IMR-90 (cell line): ENCODE data around the gene CNOT6. TPM values are rescaled to one million over a fixed set of nuclear protein-coding genes. Genes with fewer than 3 reads are reported as not detected.
"Not testable (repeated sequence)": the region's sequence is repeated elsewhere in the genome, so short reads cannot be mapped to it uniquely, and the experiment has no call there.

Experiments
- ATAC-seq: fragments of 200-7000 bp; cut with Tn5 transposase; 2 replicates; pipeline ENCODE4 v1.9.1; 2020; ENCODE audit warnings: low read depth, mild to moderate bottlenecking, moderate library complexity
- BruUV-seq: library from RNA; stranded (reverse); fragments of 400-500 nt; replicated peaks from 2 replicates; lab custom pipeline; 2021; lab: Mats Ljungman, UMichigan
- CTCF ChIA-PET: fragments of 300-600 bp; formaldehyde crosslinking; extraction: SDS; loops from one replicate; lab custom pipeline; 2021; ENCODE audit warnings: antibody characterized with exemption; lab: Yijun Ruan, JAX
- POLR2A ChIA-PET: fragments of 300-600 bp; sonication (Branson Sonifier 250); formaldehyde crosslinking; loops from one replicate; lab custom pipeline; 2022; ENCODE audit warnings: antibody characterized with exemption; ENCODE audit not compliant: unreplicated experiment; lab: Charles Lee
- DNase-seq: peaks from one replicate; pipeline ENCODE4 v3.0.0; 2013
- H2AFZ ChIP-seq: replicated peaks from 2 replicates; pipeline ENCODE3; 2013; ENCODE audit warnings: low read length, mild to moderate bottlenecking; ENCODE audit not compliant: poor library complexity
- H2AK5ac ChIP-seq: 2 replicates; pipeline ENCODE4 v1.6.1; 2013; ENCODE audit warnings: low read depth, low read length, inconsistent platforms
- H2AK9ac ChIP-seq: replicated peaks from 2 replicates; pipeline ENCODE3; 2013; ENCODE audit warnings: mild to moderate bottlenecking, low read depth, low read length, moderate library complexity; ENCODE audit not compliant: poor library complexity
- H2BK120ac ChIP-seq: 2 replicates; pipeline ENCODE4 v1.6.1; 2013; ENCODE audit warnings: low read depth, low read length, inconsistent platforms
- H2BK15ac ChIP-seq: 3 replicates; pipeline ENCODE4 v1.6.1; 2013; ENCODE audit warnings: low read depth, low read length, inconsistent platforms
- H2BK20ac ChIP-seq: 2 replicates; pipeline ENCODE4 v1.6.1; 2013; ENCODE audit warnings: low read depth, mild to moderate bottlenecking, inconsistent platforms, low read length, moderate library complexity
- H2BK5ac ChIP-seq: 2 replicates; pipeline ENCODE4 v1.6.1; 2013; ENCODE audit warnings: mild to moderate bottlenecking, low read depth, low read length, inconsistent platforms; ENCODE audit not compliant: poor library complexity, severe bottlenecking
- H3K14ac ChIP-seq: replicated peaks from 2 replicates; pipeline ENCODE4 v1.6.1; 2013; ENCODE audit warnings: low read depth, low read length, inconsistent platforms
- H3K18ac ChIP-seq: 2 replicates; pipeline ENCODE4 v1.6.1; 2013; ENCODE audit warnings: low read depth, low read length, control low read depth
- H3K23ac ChIP-seq: 2 replicates; pipeline ENCODE4 v1.6.1; 2013; ENCODE audit warnings: low read depth, low read length, inconsistent platforms
- H3K27ac ChIP-seq: 2 replicates; pipeline ENCODE4 v1.5.1; 2013; ENCODE audit warnings: mild to moderate bottlenecking, control low read depth, low read length; ENCODE audit not compliant: insufficient read depth
- H3K27me3 ChIP-seq: 2 replicates; pipeline ENCODE4 v1.6.1; 2013; ENCODE audit warnings: low read length; ENCODE audit not compliant: control insufficient read depth, insufficient read depth
- H3K36me3 ChIP-seq: 2 replicates; pipeline ENCODE4 v1.6.1; 2013; ENCODE audit warnings: low read length, mixed read lengths; ENCODE audit not compliant: control insufficient read depth, insufficient read depth
- H3K4ac ChIP-seq: 2 replicates; pipeline ENCODE4 v1.6.1; 2013; ENCODE audit warnings: low read depth, low read length, inconsistent platforms
- H3K4me1 ChIP-seq: 2 replicates; pipeline ENCODE4 v1.6.1; 2013; ENCODE audit warnings: low read length, mixed read lengths; ENCODE audit not compliant: control insufficient read depth, insufficient read depth
- H3K4me2 ChIP-seq: 2 replicates; pipeline ENCODE4 v1.6.1; 2013; ENCODE audit warnings: low read depth, mild to moderate bottlenecking, control low read depth, low read length, moderate library complexity
- H3K4me3 ChIP-seq: 2 replicates; pipeline ENCODE4 v1.5.1; 2013; ENCODE audit warnings: low read depth, mild to moderate bottlenecking, control low read depth, low read length, moderate library complexity; ENCODE audit not compliant: insufficient read depth
- H3K56ac ChIP-seq: 2 replicates; pipeline ENCODE4 v1.6.1; 2013; ENCODE audit warnings: low read length, inconsistent platforms; ENCODE audit not compliant: insufficient read depth; ENCODE audit errors: extremely low read depth
- H3K79me1 ChIP-seq, 2 experiments: 2 replicates each; pipeline ENCODE4 v1.6.1; 2013; ENCODE audit warnings: low read length in 2 of 2, inconsistent platforms in 1 of 2, low read depth in 1 of 2
- H3K9ac ChIP-seq: 2 replicates; pipeline ENCODE4 v1.6.1; 2013; ENCODE audit warnings: low read depth, low read length, control low read depth
- H3K9me1 ChIP-seq: 2 replicates; pipeline ENCODE4 v1.6.1; 2013; ENCODE audit warnings: low read length, inconsistent platforms; ENCODE audit not compliant: insufficient read depth
- H3K9me3 ChIP-seq: 2 replicates; pipeline ENCODE4 v1.6.1; 2013; ENCODE audit warnings: low read length; ENCODE audit not compliant: control insufficient read depth, insufficient read depth
- H4K20me1 ChIP-seq: 2 replicates; pipeline ENCODE4 v1.6.1; 2013; ENCODE audit warnings: low read length, inconsistent platforms; ENCODE audit not compliant: insufficient read depth
- H4K5ac ChIP-seq: 2 replicates; pipeline ENCODE4 v1.6.1; 2013; ENCODE audit warnings: mild to moderate bottlenecking, low read depth, low read length, control low read depth
- H4K8ac ChIP-seq, 2 experiments: 2 replicates each; pipeline ENCODE4 v1.6.1; 2013; ENCODE audit warnings: low read depth in 2 of 2, low read length in 2 of 2, control low read depth in 1 of 2, inconsistent platforms in 1 of 2
- H4K91ac ChIP-seq: 2 replicates; pipeline ENCODE4 v1.6.1; 2013; ENCODE audit warnings: low read depth, low read length, inconsistent platforms; ENCODE audit not compliant: insufficient read depth
- WGBS, 2 experiments: methylation state at CpG; one replicate each; pipeline versions ENCODE4 v1.1.5 to v1.1.7; 2013; ENCODE audit warnings: missing lambda C conversion rate in 2 of 2; ENCODE audit not compliant: insufficient read length in 1 of 2; ENCODE audit errors: extremely low coverage in 2 of 2; 5-methylcytosine and 5-hydroxymethylcytosine counted together
- dilution Hi-C: fragments of 300-500 bp; cut with HindIII; formaldehyde crosslinking; loops from one replicate; pipeline ENCODE4 v1.14.3; 2018; ENCODE audit warnings: low sequenced_read_pairs; ENCODE audit not compliant: unreplicated experiment
- in situ Hi-C: fragments of 300-500 bp; cut with MboI; formaldehyde crosslinking; loops from 3 replicates; pipeline ENCODE4 v1.14.3; 2019; ENCODE audit warnings: low sequenced_read_pairs, inconsistent platforms, mixed read lengths
- intact Hi-C: fragments of 100-400 bp; cut with micrococcal nuclease; formaldehyde crosslinking; loops from 2 replicates; pipeline ENCODE4 v1.10.0; 2022
- polyA plus RNA-seq, 3 experiments: library from polyadenylated mRNA; depleted of rRNA; stranded (reverse); fragments of >200 nt; gene quantifications; 2 replicates each; pipeline ENCODE4 v1.2.3, GENCODE V29; 2012; ENCODE audit warnings: low replicate concordance in 1 of 3
- total RNA-seq: library from RNA; depleted of rRNA; stranded (reverse); fragments of >200 nt; gene quantifications from 2 replicates; pipeline ENCODE4 v1.2.3, GENCODE V29; 2012

The CNOT6 gene
- total and polyA plus RNA-seq, 2 of the 4 experiments (the other 2 are of a cell fraction): 9.7 to 10.8 TPM

DNA sequence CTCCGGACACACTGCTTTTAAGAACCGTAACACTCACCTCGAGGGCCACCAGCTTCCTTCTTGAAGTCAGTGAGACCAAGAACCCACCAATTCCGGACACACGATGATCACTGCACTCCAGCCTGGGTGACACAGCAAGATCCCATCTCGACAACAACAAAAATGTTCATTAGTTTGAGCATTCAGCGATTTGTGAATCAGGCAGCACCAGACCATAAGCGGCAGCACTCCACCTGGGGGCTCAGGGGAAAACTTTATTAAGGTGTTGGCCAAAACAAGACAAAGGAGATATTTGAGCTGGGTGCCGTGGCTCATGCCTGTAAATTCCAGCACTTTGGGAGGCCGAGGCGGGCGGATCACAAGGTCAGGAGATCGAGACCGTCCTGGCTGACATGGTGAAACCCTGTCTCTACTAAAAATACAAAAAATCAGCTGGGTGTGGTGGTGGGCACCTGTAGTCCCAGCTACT, 34.5 kb upstream of the CNOT6 start:
- ATAC-seq, dilution Hi-C loops, H2AK5ac ChIP-seq, H3K14ac ChIP-seq, H3K18ac ChIP-seq, H3K27ac ChIP-seq, H2AFZ ChIP-seq, H3K9ac ChIP-seq, H2BK15ac ChIP-seq, DNase-seq, H3K27me3 ChIP-seq, H4K91ac ChIP-seq, H3K23ac ChIP-seq, BruUV-seq, H3K56ac ChIP-seq, H3K79me1 ChIP-seq, H2AK9ac ChIP-seq, H3K9me1 ChIP-seq, POLR2A ChIA-PET, H4K20me1 ChIP-seq, H2BK120ac ChIP-seq, H3K4me2 ChIP-seq, intact Hi-C loops, H4K5ac ChIP-seq, CTCF ChIA-PET, H4K8ac ChIP-seq, H3K4me3 ChIP-seq, H3K36me3 ChIP-seq, H3K4me1 ChIP-seq, H2BK20ac ChIP-seq, H3K4ac ChIP-seq, H2BK5ac ChIP-seq: not testable (repeated sequence)
- in situ Hi-C loops: loop anchor here (25.0 kb wide), 1 partner anchor 322 kb away; no protein-coding TSS in a partner anchor
- H3K9me3 ChIP-seq: peaks cover 11% of the 10 kb centered on the region
- WGBS, 2 experiments: 77% methylated on average over 7 of the region's 14 CpGs; no CpG with 5 or more reads in 1 of the 2 experiments
